A549 (cell line): ENCODE data around the gene KIFC1. TPM values are rescaled to one million over a fixed set of nuclear protein-coding genes. Genes with fewer than 3 reads are reported as not detected.

Experiments used
- ATAC-seq, 2 experiments: fragments of 200-7000 bp in 1 of 2; fragments of >200 bp in 1 of 2; cut with Nextera tagmentation in 1 of 2; cut with Tn5 transposase in 1 of 2; 3 replicates each; pipeline versions ENCODE4 v1.8.0 to v1.9.1; 2018 to 2020; ENCODE audit warnings: mild to moderate bottlenecking in 1 of 2, moderate library complexity in 1 of 2
- CTCF ChIA-PET: fragments of 300-600 bp; sonication (Branson Sonifier 250); formaldehyde crosslinking; extraction: SDS; loops from one replicate; lab custom pipeline; 2021; ENCODE audit warnings: antibody characterized with exemption, inconsistent platforms; lab: Yijun Ruan, JAX
- POLR2A ChIA-PET: fragments of 350-600 bp; formaldehyde crosslinking; extraction: SDS; loops from one replicate; lab custom pipeline; 2021; ENCODE audit warnings: antibody characterized with exemption, inconsistent platforms; lab: Yijun Ruan, JAX
- DNase-seq, 2 experiments: peaks; one replicate each; pipeline versions ENCODE4 v3.0.0 to v3.0.0-alpha.2; 2011 to 2016; ENCODE audit warnings: low read depth in 1 of 2, low spot score in 1 of 2
- FAIRE-seq: peaks from 2 replicates; lab custom pipeline; 2011; peaks lifted over from hg19 to GRCh38; lab: Jason Lieb, UNC
- H3K27ac ChIP-seq, 2 experiments: fragments of >200 bp; sonication (Bioruptor Twin); formaldehyde crosslinking; 3 replicates each; pipeline ENCODE4 v1.5.1; 2016 to 2017
- H3K4me1 ChIP-seq: fragments of >200 bp; sonication (Bioruptor Twin); formaldehyde crosslinking; 3 replicates; pipeline ENCODE4 v1.6.1; 2016
- H3K4me2 ChIP-seq: fragments of >200 bp; sonication (Bioruptor Twin); formaldehyde crosslinking; 3 replicates; pipeline ENCODE4 v1.6.1; 2016
- H3K4me3 ChIP-seq: fragments of >200 bp; sonication (Bioruptor Twin); formaldehyde crosslinking; 3 replicates; pipeline ENCODE4 v1.5.1; 2016
- H3K9me3 ChIP-seq: fragments of >200 bp; sonication (Bioruptor Twin); formaldehyde crosslinking; 3 replicates; pipeline ENCODE4 v1.6.1; 2016
- EHF ChIP-seq: fragments of 250-450 bp; sonication (Bioruptor Pico); IDR thresholded peaks from 2 replicates; pipeline ENCODE4 v1.5.0; 2020; ENCODE audit warnings: mild to moderate bottlenecking
- FOSL2 ChIP-seq, 2 experiments: fragments of 450-650 bp in 1 of 2; fragments of >200 bp in 1 of 2; sonication (Bioruptor Twin) in 1 of 2; formaldehyde crosslinking; IDR thresholded peaks; 2 replicates each; pipeline versions ENCODE4 v1.5.0 to v1.6.1; 2016 to 2020; ENCODE audit warnings: mild to moderate bottlenecking in 1 of 2, moderate library complexity in 1 of 2
- HDAC2 ChIP-seq: fragments of 200-600 bp; sonication (generic); IDR thresholded peaks from 2 replicates; pipeline ENCODE4 v1.6.1; 2016
- HEYL ChIP-seq: fragments of 250-450 bp; sonication (Bioruptor Pico); IDR thresholded peaks from 2 replicates; pipeline ENCODE4 v1.8.0; 2021; ENCODE audit warnings: mild to moderate bottlenecking, moderate library complexity
- HOXB13 ChIP-seq: fragments of 250-450 bp; sonication (Bioruptor Pico); IDR thresholded peaks from 2 replicates; pipeline ENCODE4 v1.5.0; 2020; ENCODE audit warnings: low read depth, mild to moderate bottlenecking, moderate library complexity
- MAZ ChIP-seq: fragments of 150-350 bp; IDR thresholded peaks from 2 replicates; pipeline ENCODE4 v1.6.1; 2014; ENCODE audit warnings: antibody characterized with exemption, low read depth, low read length, borderline replicate concordance
- POLR2AphosphoS2 ChIP-seq: conservative IDR thresholded peaks from 2 replicates; pipeline ENCODE4 v1.6.1; 2012; ENCODE audit warnings: low read length, improper control_type of control experiment, inconsistent platforms
- RARB ChIP-seq: fragments of 250-450 bp; sonication (Bioruptor Pico); IDR thresholded peaks from 2 replicates; pipeline ENCODE4 v1.8.0; 2021; ENCODE audit warnings: mild to moderate bottlenecking, moderate library complexity
- TFCP2L1 ChIP-seq: fragments of 250-450 bp; sonication (Bioruptor Pico); IDR thresholded peaks from 2 replicates; pipeline ENCODE4 v1.5.0; 2021; ENCODE audit warnings: mild to moderate bottlenecking
- WGBS: methylation state at CpG from one replicate; pipeline ENCODE4 v1.1.6; 2017; ENCODE audit errors: missing lambda C conversion rate; 5-methylcytosine and 5-hydroxymethylcytosine counted together
- polyA plus RNA-seq, 4 experiments: library from polyadenylated mRNA; depleted of rRNA in 3 of 4; stranded (reverse); fragments of >200 nt; fragmentation: RNase III in 1 of 4; extraction: RNeasy Plus Mini Kit Qiagen cat#74134 plus additional on column Dnase treatment in 1 of 4; gene quantifications; 2 replicates in 3 of 4; 3 replicates in 1 of 4; pipeline ENCODE4 v1.2.3, GENCODE V29; 2011 to 2017
- small RNA-seq, 6 experiments: library from RNA; depleted of rRNA; stranded (forward); fragments of <200 nt; gene quantifications; one replicate each; pipeline ENCODE3, GENCODE V24; 2012
- TF ChIP-seq, protein P1 (sequence below): IDR thresholded peaks from 2 replicates; pipeline ENCODE4 v1.6.1; 2012

The KIFC1 gene
- polyA plus RNA-seq, 2 of the 4 experiments (the other 2 are of a cell fraction), result 23.9 to 30.5 TPM

DNA sequence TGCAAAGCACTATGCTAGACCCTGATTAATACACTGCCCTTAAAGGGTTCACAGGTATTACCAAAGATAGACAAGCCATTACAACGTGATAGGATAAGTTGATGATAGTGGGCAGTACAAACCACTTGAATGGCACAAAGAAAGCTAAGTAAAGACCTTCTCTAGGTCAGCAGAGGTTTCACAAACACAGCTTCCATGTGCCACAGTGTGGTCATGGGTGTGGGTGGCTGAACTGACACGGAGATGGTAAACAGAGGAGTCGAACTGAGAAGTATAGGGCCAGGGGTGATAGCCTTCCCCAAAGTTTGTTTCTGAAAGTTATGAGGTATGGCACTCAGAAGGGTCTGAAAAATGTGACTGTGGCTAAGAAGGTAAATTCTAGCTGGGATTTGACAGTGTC, 67.1 kb downstream of the KIFC1 start (continued):
- TF ChIP-seq HOXB13 (CRISPR knock-in tag), result no peak
- TF ChIP-seq HEYL (CRISPR knock-in tag), result no peak

DNA sequence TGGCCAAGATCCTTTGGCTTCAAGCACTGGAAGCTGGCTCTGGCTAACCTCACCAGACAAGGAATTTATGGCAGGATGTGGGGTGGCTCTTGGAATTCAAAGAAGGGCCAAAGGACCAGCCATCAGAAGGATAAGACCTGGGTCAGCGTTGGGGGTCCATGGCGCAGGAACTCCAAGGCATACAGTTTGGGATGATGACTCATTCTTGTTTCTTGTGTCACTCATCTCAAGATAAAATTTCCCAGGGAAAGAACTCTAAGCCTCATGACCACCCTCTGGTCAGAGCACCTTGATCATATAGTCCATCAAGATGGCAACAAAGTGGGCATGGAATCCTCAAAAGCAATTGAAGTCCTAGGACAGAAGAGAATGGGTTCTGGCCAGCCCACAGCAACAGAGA, 67.6 kb downstream of the KIFC1 start:
- Histone ChIP-seq H3K4me3 (no peak overlapping the region), H3K27ac (no peak overlapping the region), H3K4me1 (peaks cover 4% of the 10 kb centered on the region; the same call in 1 of the 3 replicates), H3K9me3 (no peaks in the 10 kb centered on the region), H3K4me2 (no peak overlapping the region)
- DNase-seq (no peak), FAIRE-seq (no peak), ATAC-seq (no peak)
- ChIA-PET CTCF (interaction anchor here (2.2 kb wide), 1 partner anchor 33 kb away, joined by 7 read pairs; no protein-coding TSS in a partner anchor), POLR2A (no interaction called here)
- WGBS, result 69% methylated on average over 2 of the region's 2 CpGs
- TF ChIP-seq HDAC2 (no peak), EHF (no peak), TFCP2L1 (CRISPR knock-in tag) (no peak), FOSL2 (IDR thresholded peaks at IDR 0.05) (no peak), FOSL2 (CRISPR knock-in tag; IDR thresholded peaks at IDR 0.05) (peak; percentile 11; the same call in 1 of the 2 replicates), MAZ (no peak), POLR2AphosphoS2 (no peak), RARB (CRISPR knock-in tag) (no peak)
- TF ChIP-seq, protein P1, sequence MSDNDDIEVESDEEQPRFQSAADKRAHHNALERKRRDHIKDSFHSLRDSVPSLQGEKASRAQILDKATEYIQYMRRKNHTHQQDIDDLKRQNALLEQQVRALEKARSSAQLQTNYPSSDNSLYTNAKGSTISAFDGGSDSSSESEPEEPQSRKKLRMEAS, result no peak

Small RNA genes lying within 50 kb of the gene (small RNA-seq; reads per million reads assigned to genes)
- gene RPL35AP4, result 0 reads per million in 6 experiments
- gene ZBTB9, result 0 reads per million in 6 experiments

Other genes starting within 250 kb of the KIFC1 start
- 0.66 and 0.73 TPM in 2 replicates for gene COL11A2, start 199.4 kb upstream of the KIFC1 start, polyA plus RNA-seq (2011; rRNA removed)
- 0.93 to 1.3 TPM (median 1.1 TPM) in 3 replicates for gene COL11A2, start 199.4 kb upstream of the KIFC1 start, polyA plus RNA-seq (2017; fragmentation: RNase III; extraction: RNeasy Plus Mini Kit Qiagen cat#74134 plus additional on column Dnase treatment)
- gene RXRB, start 191.2 kb upstream of the KIFC1 start, polyA plus RNA-seq (2011; rRNA removed), result 15.6 and 21.1 TPM in 2 replicates
- gene RXRB, start 191.2 kb upstream of the KIFC1 start, polyA plus RNA-seq (2017; fragmentation: RNase III; extraction: RNeasy Plus Mini Kit Qiagen cat#74134 plus additional on column Dnase treatment), result 19.1 to 21.3 TPM (median 20.3 TPM) in 3 replicates
- gene SLC39A7, start 191.0 kb upstream of the KIFC1 start, polyA plus RNA-seq (2011; rRNA removed), result 59.0 and 66.5 TPM in 2 replicates
- 104 to 125 TPM (median 122 TPM) in 3 replicates for gene SLC39A7, start 191.0 kb upstream of the KIFC1 start, polyA plus RNA-seq (2017; fragmentation: RNase III; extraction: RNeasy Plus Mini Kit Qiagen cat#74134 plus additional on column Dnase treatment)
- gene HSD17B8, start 187.2 kb upstream of the KIFC1 start, polyA plus RNA-seq (2011; rRNA removed), result 15.9 and 16.5 TPM in 2 replicates
- gene HSD17B8, start 187.2 kb upstream of the KIFC1 start, polyA plus RNA-seq (2017; fragmentation: RNase III; extraction: RNeasy Plus Mini Kit Qiagen cat#74134 plus additional on column Dnase treatment), result 9.3 to 9.6 TPM (median 9.5 TPM) in 3 replicates
- 12.7 and 14.6 TPM in 2 replicates for gene RING1, start 183.3 kb upstream of the KIFC1 start, polyA plus RNA-seq (2011; rRNA removed)
- gene RING1, start 183.3 kb upstream of the KIFC1 start, polyA plus RNA-seq (2017; fragmentation: RNase III; extraction: RNeasy Plus Mini Kit Qiagen cat#74134 plus additional on column Dnase treatment), result 31.4 to 39.0 TPM (median 35.0 TPM) in 3 replicates
- 38.9 and 44.3 TPM in 2 replicates for gene VPS52, start 119.9 kb upstream of the KIFC1 start, polyA plus RNA-seq (2011; rRNA removed)
- 22.8 to 28.0 TPM (median 22.8 TPM) in 3 replicates for gene VPS52, start 119.9 kb upstream of the KIFC1 start, polyA plus RNA-seq (2017; fragmentation: RNase III; extraction: RNeasy Plus Mini Kit Qiagen cat#74134 plus additional on column Dnase treatment)
- 3,426 and 3,692 TPM in 2 replicates for gene RPS18, start 119.7 kb upstream of the KIFC1 start, polyA plus RNA-seq (2011; rRNA removed)
- gene RPS18, start 119.7 kb upstream of the KIFC1 start, polyA plus RNA-seq (2017; fragmentation: RNase III; extraction: RNeasy Plus Mini Kit Qiagen cat#74134 plus additional on column Dnase treatment), result 3,611 to 3,881 TPM (median 3,639 TPM) in 3 replicates
- gene B3GALT4, start 114.7 kb upstream of the KIFC1 start, polyA plus RNA-seq (2011; rRNA removed), result 0.54 and 0.74 TPM in 2 replicates
- 0.24 to 0.41 TPM (median 0.27 TPM) in 3 replicates for gene B3GALT4, start 114.7 kb upstream of the KIFC1 start, polyA plus RNA-seq (2017; fragmentation: RNase III; extraction: RNeasy Plus Mini Kit Qiagen cat#74134 plus additional on column Dnase treatment)
- gene WDR46, start 102.6 kb upstream of the KIFC1 start, polyA plus RNA-seq (2011; rRNA removed), result 35.1 TPM in 2 replicates
- 88.4 to 91.2 TPM (median 89.6 TPM) in 3 replicates for gene WDR46, start 102.6 kb upstream of the KIFC1 start, polyA plus RNA-seq (2017; fragmentation: RNase III; extraction: RNeasy Plus Mini Kit Qiagen cat#74134 plus additional on column Dnase treatment)
- 61.2 and 84.6 TPM in 2 replicates for gene PFDN6, start 102.2 kb upstream of the KIFC1 start, polyA plus RNA-seq (2011; rRNA removed)
- 117 to 138 TPM (median 120 TPM) in 3 replicates for gene PFDN6, start 102.2 kb upstream of the KIFC1 start, polyA plus RNA-seq (2017; fragmentation: RNase III; extraction: RNeasy Plus Mini Kit Qiagen cat#74134 plus additional on column Dnase treatment)
- 11.6 and 12.9 TPM in 2 replicates for gene RGL2, start 92.9 kb upstream of the KIFC1 start, polyA plus RNA-seq (2011; rRNA removed)
- 9.6 to 13.9 TPM (median 12.9 TPM) in 3 replicates for gene RGL2, start 92.9 kb upstream of the KIFC1 start, polyA plus RNA-seq (2017; fragmentation: RNase III; extraction: RNeasy Plus Mini Kit Qiagen cat#74134 plus additional on column Dnase treatment)
- gene TAPBP, start 77.7 kb upstream of the KIFC1 start, polyA plus RNA-seq (2011; rRNA removed), result 16.8 and 17.1 TPM in 2 replicates
- gene TAPBP, start 77.7 kb upstream of the KIFC1 start, polyA plus RNA-seq (2017; fragmentation: RNase III; extraction: RNeasy Plus Mini Kit Qiagen cat#74134 plus additional on column Dnase treatment), result 32.2 to 40.0 TPM (median 37.5 TPM) in 3 replicates
- gene ZBTB22, start 74.1 kb upstream of the KIFC1 start, polyA plus RNA-seq (2011; rRNA removed), result 3.2 and 4.2 TPM in 2 replicates
- 5.1 to 8.4 TPM (median 8.3 TPM) in 3 replicates for gene ZBTB22, start 74.1 kb upstream of the KIFC1 start, polyA plus RNA-seq (2017; fragmentation: RNase III; extraction: RNeasy Plus Mini Kit Qiagen cat#74134 plus additional on column Dnase treatment)
- gene DAXX, start 68.9 kb upstream of the KIFC1 start, polyA plus RNA-seq (2011; rRNA removed), result 20.3 and 24.4 TPM in 2 replicates
- gene DAXX, start 68.9 kb upstream of the KIFC1 start, polyA plus RNA-seq (2017; fragmentation: RNase III; extraction: RNeasy Plus Mini Kit Qiagen cat#74134 plus additional on column Dnase treatment), result 34.5 to 45.8 TPM (median 41.3 TPM) in 3 replicates
- 14.0 and 21.2 TPM in 2 replicates for gene PHF1, start 19.2 kb downstream of the KIFC1 start, polyA plus RNA-seq (2011; rRNA removed)
- 16.6 to 21.6 TPM (median 21.4 TPM) in 3 replicates for gene PHF1, start 19.2 kb downstream of the KIFC1 start, polyA plus RNA-seq (2017; fragmentation: RNase III; extraction: RNeasy Plus Mini Kit Qiagen cat#74134 plus additional on column Dnase treatment)
- 98.9 and 106 TPM in 2 replicates for gene CUTA, start 26.3 kb downstream of the KIFC1 start, polyA plus RNA-seq (2011; rRNA removed)
- 171 to 175 TPM (median 172 TPM) in 3 replicates for gene CUTA, start 26.3 kb downstream of the KIFC1 start, polyA plus RNA-seq (2017; fragmentation: RNase III; extraction: RNeasy Plus Mini Kit Qiagen cat#74134 plus additional on column Dnase treatment)
- 2.2 and 3.6 TPM in 2 replicates for gene SYNGAP1, start 28.2 kb downstream of the KIFC1 start, polyA plus RNA-seq (2011; rRNA removed)
- gene SYNGAP1, start 28.2 kb downstream of the KIFC1 start, polyA plus RNA-seq (2017; fragmentation: RNase III; extraction: RNeasy Plus Mini Kit Qiagen cat#74134 plus additional on column Dnase treatment), result 6.9 to 10.8 TPM (median 9.2 TPM) in 3 replicates
- 6.9 and 9.5 TPM in 2 replicates for gene ZBTB9, start 62.8 kb downstream of the KIFC1 start, polyA plus RNA-seq (2011; rRNA removed)
- 9.1 to 9.9 TPM (median 9.5 TPM) in 3 replicates for gene ZBTB9, start 62.8 kb downstream of the KIFC1 start, polyA plus RNA-seq (2017; fragmentation: RNase III; extraction: RNeasy Plus Mini Kit Qiagen cat#74134 plus additional on column Dnase treatment)
- 11.9 and 12.6 TPM in 2 replicates for gene BAK1, start 188.5 kb downstream of the KIFC1 start, polyA plus RNA-seq (2011; rRNA removed)
- 16.9 to 19.0 TPM (median 18.8 TPM) in 3 replicates for gene BAK1, start 188.5 kb downstream of the KIFC1 start, polyA plus RNA-seq (2017; fragmentation: RNase III; extraction: RNeasy Plus Mini Kit Qiagen cat#74134 plus additional on column Dnase treatment)
- gene ITPR3, start 229.5 kb downstream of the KIFC1 start, polyA plus RNA-seq (2011; rRNA removed), result 17.6 and 19.1 TPM in 2 replicates
- gene ITPR3, start 229.5 kb downstream of the KIFC1 start, polyA plus RNA-seq (2017; fragmentation: RNase III; extraction: RNeasy Plus Mini Kit Qiagen cat#74134 plus additional on column Dnase treatment), result 19.0 to 20.8 TPM (median 20.7 TPM) in 3 replicates